Ecto neural progenitor cell (in vitro differentiated cells): Measurements from ENCODE around the gene GNS.

Source experiments
- DNase-seq: peaks from one replicate; pipeline ENCODE4 v3.0.0-alpha.2; 2018; ENCODE audit warnings: low spot score

The GNS gene

DNA sequence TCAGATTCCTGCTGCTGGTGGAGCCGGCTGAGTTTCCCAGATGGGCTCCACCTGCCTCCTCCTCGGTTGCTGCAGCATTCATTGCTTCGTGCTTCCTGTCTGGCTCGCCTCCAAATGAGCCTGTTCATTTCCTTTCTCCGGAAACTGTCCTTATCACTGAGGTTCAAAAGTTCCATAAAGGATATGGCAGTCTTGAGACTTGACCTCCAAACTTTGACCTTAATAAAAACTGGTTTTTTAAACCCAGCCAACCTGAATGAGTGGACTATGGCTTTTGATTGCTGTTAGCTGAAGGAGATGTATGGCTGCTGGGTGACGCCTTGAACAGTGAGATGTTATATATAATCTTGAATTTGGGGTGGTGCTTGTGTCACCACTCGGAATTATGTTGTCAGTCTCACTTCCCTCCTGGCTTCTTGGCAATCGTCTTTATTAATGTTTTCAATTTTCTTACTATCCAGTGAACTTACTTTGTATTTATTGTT lies 86.2 kb downstream of the GNS start:
- DNase-seq = no peak

DNA sequence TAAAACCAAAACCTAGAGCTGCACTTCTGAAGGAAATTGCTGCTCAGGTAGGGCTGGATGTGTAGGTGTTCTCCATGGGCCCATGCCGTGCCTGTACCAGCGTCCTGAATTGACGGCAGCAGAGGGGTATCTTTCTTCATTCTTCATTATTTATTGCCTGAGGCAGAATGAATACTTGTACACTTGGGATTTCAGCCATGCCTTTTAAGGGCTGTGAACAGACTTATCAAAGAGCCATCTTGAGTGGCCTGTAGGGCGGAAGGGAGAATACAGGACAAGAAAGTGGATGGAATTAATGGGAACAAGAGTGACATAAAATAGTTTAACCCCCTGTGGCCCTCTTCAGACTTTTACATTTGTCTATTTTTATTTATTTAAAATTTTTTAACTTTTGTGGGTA lies 87.5 kb downstream of the GNS start:
- DNase-seq = no peak

DNA sequence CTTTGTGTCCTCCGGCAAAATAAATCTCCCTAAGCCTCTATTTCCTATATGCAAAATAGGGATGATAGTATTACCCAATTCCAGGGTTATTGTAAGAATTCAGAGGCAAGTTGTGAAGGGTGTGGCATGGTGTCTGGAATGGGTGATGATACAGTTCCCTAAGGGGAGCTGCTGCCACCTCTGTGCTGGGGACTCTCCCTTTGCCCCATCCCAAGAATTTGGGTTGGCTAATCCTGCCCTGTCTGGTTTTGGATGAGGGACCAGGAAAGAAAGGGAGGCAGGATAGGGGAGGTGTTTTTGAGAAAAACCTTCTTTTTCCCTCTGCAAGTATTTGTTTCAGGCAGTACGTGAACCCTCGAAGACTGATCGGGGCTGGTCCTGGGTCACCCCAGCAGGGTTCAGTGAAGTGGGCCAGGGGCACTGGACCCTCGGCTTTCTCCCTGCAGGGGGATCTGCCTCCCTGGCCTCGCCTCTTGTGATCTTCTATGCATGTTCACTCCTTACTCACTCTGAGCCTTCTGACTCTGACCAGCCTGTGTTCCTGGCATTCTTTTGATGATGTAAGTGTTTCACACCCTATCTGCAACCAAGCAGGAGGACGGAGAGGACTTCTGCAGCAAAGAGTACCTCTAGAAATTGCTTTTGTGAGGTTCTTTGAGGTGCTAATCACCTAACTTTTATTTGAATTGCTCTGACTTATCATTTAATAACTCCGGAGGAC lies 88.1 kb downstream of the GNS start:
- DNase-seq = no peak

DNA sequence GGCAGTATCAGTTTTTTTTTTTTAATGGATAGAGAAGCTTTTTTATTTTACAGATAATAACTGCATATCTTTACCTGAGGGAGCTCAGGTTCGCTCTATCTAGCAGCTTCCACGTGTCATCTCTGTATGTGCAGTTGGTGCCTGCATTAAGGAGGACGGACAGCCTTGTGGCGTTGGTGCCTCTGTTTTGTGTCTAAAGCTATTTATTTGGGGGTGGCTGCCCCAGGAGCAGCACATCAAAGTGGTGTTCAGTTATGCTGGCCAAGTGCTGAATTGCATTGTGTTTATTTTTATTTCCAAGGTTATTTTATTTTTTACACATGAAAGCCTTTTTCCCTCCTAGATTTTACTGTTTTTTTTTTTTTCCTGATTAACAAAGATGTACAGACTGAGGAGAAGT lies 89.2 kb downstream of the GNS start:
- no peak for DNase-seq

DNA sequence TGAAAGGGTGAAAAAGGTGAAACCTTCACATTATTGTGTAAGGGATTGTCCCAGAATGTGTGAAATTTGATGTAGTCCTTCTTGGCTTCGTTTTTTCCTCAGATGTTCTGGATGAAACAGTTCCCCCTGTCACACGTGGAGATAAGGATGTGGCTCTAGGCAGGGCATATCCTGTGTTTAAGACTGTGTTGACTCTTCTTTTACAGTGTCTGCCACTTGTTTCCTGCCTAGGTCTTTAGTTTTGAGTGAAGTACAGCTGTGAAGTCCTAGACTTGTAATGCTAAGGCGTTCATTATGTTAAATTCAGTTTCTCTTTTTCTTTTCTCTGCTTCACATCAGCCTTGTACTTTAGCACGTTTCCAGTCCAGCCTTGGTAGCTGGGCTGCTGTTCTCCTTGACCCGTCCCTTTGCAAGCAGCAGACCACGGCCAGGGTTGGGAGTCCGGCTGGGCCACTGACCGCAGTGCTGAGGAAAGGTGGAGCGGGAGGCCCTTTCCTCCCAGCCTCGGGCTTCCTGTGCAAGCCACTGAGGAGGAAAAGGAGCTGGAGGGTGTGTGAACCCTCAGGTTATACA lies 89.8 kb downstream of the GNS start:
- peak; percentile 57 for DNase-seq

DNA sequence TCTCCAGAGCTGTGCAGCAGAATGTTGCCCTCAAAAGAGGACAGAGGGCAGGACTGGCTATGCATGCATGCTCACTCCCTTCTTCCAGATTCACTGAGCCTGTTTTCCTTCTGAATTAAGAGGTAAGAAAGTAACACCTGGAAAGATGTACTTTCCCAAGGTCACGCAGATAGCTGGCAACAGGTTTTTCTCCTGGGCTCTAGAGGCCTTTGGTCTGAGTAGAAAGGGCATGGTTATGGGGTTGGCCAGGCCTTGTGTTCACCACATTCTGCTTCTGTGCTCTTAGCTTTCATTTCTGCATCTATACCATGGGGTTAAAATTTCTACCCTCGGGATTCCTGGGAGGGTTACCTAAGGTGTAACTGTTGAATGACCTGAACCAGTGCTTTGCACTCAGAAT lies 91.4 kb downstream of the GNS start:
- DNase-seq = no peak

DNA sequence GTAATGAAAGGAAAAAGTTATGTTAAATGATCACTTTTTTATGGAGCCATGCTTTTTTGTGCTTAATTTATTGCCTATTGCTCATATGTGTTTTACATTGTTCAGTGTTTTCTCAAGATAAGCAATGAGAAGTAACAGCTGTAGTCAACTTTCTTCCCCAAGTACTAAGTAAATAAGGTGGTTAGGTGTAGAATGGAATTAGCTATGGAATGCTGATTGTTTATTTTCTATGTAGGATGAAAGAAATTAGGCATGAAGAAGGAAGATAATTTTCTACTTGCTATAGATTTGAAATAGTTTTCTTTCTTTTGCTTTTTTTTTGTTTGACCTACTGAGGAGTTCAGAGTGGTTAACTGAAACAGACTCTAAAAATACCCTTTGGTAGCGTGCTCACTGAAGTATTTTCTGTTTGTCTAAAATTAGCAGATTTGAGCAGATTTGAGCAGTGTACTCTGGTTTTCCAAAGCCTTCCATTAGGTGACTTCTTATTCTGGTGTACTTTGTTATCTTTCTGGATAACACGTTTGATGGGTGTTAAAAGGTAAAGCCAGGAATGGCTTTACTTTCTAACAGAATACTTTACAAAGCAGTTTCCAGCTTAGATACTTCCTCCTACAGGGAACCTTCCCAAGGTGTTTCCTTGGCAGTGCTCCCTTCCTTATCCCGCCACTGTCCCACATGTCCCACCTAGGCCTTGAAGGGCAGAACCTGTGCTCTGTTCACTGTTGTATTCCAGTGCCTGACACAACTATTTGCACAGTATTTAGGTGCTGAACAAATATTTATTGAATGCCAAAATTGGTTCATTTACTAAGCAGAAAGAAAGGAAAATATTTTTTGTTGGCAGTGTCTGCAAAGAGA lies 92.9 kb downstream of the GNS start:
- no peak for DNase-seq

DNA sequence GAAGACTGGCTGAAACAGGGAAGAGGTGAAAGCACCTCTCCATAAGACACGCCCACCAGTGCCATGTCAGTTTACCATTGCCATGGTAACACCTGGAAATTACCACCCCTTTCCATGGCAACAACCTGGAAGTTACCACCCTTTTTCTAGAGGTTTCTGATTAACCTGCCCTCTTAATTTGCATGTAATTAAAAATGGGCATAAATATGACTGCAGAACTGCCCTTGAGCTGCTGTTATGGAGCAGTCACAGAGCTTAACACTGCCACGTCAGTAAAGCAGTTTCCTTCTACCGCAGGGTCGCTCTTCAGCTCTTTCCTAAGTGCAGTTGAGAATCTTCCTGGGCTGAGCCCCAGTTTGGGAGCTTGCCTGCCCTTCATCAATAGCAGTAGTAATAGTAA lies 93.7 kb downstream of the GNS start:
- DNase-seq = no peak
